ENCODE measurements around the gene RNF213.

Gene RNF213

DNA sequence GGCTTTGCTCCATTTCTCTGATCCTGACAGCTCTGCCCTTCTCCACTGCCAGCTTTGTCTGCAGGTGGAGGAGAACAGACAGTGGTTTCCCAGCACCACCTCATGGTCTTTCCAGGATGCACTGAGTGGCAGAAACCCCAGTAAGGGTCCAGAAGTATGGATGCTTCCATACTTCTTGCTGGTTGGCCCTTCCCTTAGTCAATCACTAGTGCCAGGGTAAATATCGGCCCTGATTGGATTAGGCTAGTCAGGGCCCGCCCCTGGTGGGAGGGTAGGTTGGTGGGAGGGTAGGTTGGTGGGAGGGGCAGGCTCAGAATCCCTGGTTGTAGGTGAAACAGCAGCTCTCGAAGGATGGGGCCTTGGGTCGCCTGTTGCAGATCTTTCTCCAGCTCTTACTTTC lies 10.2 kb downstream of the RNF213 start:
- no peak for TF ChIP-seq POLR2AphosphoS5 (IDR thresholded peaks at IDR 0.05; ENCODE audit: low read depth)
- TF ChIP-seq GABPA (IDR thresholded peaks at IDR 0.05; ENCODE audit: low read depth) = no peak
- no peak for TF ChIP-seq SPI1 (IDR thresholded peaks at IDR 0.05; ENCODE audit: borderline replicate concordance, low read depth)
- TF ChIP-seq, protein P1, sequence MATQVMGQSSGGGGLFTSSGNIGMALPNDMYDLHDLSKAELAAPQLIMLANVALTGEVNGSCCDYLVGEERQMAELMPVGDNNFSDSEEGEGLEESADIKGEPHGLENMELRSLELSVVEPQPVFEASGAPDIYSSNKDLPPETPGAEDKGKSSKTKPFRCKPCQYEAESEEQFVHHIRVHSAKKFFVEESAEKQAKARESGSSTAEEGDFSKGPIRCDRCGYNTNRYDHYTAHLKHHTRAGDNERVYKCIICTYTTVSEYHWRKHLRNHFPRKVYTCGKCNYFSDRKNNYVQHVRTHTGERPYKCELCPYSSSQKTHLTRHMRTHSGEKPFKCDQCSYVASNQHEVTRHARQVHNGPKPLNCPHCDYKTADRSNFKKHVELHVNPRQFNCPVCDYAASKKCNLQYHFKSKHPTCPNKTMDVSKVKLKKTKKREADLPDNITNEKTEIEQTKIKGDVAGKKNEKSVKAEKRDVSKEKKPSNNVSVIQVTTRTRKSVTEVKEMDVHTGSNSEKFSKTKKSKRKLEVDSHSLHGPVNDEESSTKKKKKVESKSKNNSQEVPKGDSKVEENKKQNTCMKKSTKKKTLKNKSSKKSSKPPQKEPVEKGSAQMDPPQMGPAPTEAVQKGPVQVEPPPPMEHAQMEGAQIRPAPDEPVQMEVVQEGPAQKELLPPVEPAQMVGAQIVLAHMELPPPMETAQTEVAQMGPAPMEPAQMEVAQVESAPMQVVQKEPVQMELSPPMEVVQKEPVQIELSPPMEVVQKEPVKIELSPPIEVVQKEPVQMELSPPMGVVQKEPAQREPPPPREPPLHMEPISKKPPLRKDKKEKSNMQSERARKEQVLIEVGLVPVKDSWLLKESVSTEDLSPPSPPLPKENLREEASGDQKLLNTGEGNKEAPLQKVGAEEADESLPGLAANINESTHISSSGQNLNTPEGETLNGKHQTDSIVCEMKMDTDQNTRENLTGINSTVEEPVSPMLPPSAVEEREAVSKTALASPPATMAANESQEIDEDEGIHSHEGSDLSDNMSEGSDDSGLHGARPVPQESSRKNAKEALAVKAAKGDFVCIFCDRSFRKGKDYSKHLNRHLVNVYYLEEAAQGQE (IDR thresholded peaks at IDR 0.05; ENCODE audit: insufficient replicate concordance, low read depth) = no peak
- TF ChIP-seq, protein P2, sequence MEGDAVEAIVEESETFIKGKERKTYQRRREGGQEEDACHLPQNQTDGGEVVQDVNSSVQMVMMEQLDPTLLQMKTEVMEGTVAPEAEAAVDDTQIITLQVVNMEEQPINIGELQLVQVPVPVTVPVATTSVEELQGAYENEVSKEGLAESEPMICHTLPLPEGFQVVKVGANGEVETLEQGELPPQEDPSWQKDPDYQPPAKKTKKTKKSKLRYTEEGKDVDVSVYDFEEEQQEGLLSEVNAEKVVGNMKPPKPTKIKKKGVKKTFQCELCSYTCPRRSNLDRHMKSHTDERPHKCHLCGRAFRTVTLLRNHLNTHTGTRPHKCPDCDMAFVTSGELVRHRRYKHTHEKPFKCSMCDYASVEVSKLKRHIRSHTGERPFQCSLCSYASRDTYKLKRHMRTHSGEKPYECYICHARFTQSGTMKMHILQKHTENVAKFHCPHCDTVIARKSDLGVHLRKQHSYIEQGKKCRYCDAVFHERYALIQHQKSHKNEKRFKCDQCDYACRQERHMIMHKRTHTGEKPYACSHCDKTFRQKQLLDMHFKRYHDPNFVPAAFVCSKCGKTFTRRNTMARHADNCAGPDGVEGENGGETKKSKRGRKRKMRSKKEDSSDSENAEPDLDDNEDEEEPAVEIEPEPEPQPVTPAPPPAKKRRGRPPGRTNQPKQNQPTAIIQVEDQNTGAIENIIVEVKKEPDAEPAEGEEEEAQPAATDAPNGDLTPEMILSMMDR (IDR thresholded peaks at IDR 0.05; ENCODE audit: insufficient read depth, low read length) = no peak
- H3K4me3 ChIP-seq (replicated peaks; ENCODE audit: insufficient read depth, low read length) = no peak overlapping the region
- DNase-seq (ENCODE audit: low read depth in 1 of 2, low spot score in 1 of 2) = no peak
- no peak overlapping the region for H3K27ac ChIP-seq (replicated peaks)
- H3K27me3 ChIP-seq (ENCODE audit: insufficient read depth, poor library complexity, severe bottlenecking) = no peaks in the 10 kb centered on the region

DNA sequence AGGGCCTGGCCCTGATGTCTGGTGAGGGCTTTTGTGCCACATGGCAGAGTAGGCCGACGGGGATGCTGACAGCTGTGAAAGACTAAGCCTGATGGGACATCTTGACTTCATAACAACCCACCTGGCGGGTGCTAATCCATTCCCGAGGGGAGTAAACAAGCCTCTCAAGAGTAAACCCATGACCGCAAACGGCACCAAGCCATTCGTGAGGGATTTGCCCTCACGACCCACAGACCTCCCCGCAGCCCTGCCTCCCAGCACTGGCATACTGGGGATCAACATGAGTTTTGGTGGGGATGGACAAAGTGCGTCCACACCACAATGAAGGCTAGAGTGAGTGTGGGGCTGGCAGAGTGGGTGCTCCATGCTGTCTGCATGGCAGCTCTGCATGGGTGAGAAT lies 11.7 kb downstream of the RNF213 start:
- Histone ChIP-seq H3K27me3 (ENCODE audit: insufficient read depth, poor library complexity, severe bottlenecking) (no peaks in the 10 kb centered on the region), H3K4me3 (replicated peaks; ENCODE audit: insufficient read depth, low read length) (no peak overlapping the region), H3K27ac (replicated peaks) (no peak overlapping the region)
- TF ChIP-seq GABPA (IDR thresholded peaks at IDR 0.05; ENCODE audit: low read depth) (no peak), SPI1 (IDR thresholded peaks at IDR 0.05; ENCODE audit: borderline replicate concordance, low read depth) (no peak), POLR2AphosphoS5 (IDR thresholded peaks at IDR 0.05; ENCODE audit: low read depth) (no peak)
- TF ChIP-seq, protein P2 (IDR thresholded peaks at IDR 0.05; ENCODE audit: insufficient read depth, low read length) = no peak
- TF ChIP-seq, protein P1 (IDR thresholded peaks at IDR 0.05; ENCODE audit: insufficient replicate concordance, low read depth) = no peak
- no peak for DNase-seq (ENCODE audit: low read depth in 1 of 2, low spot score in 1 of 2)

DNA sequence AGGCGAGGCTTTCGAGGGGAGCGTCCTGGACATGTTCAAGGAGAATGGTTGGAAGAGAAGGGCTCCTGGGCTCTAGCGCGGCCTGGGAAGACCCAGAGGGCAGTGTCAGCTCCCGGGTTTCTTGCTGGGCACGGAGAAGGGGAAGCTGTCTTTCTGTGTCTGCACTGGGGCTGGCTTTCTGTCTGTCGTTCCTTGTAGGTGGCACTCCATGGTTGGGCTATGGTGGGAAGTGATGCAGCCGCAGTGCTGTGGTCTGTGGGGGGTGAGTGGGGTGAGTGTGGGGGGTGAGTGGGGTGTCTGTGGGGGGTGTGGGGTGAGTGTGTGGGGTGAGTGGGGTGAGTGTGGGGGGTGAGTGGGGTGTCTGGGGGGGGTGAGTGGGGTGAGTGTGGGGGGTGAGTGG lies 13.7 kb downstream of the RNF213 start:
- no peak for DNase-seq (ENCODE audit: low read depth in 1 of 2, low spot score in 1 of 2)

More for the DNA sequence above, 13.7 kb downstream of the RNF213 start:
- Histone ChIP-seq H3K27ac (replicated peaks) (no peak overlapping the region), H3K4me3 (replicated peaks; ENCODE audit: insufficient read depth, low read length) (no peak overlapping the region), H3K27me3 (ENCODE audit: insufficient read depth, poor library complexity, severe bottlenecking) (no peaks in the 10 kb centered on the region)
- TF ChIP-seq POLR2AphosphoS5 (IDR thresholded peaks at IDR 0.05; ENCODE audit: low read depth) = no peak
- TF ChIP-seq, protein P1 (IDR thresholded peaks at IDR 0.05; ENCODE audit: insufficient replicate concordance, low read depth) = no peak
- no peak for TF ChIP-seq SPI1 (IDR thresholded peaks at IDR 0.05; ENCODE audit: borderline replicate concordance, low read depth)
- no peak for TF ChIP-seq GABPA (IDR thresholded peaks at IDR 0.05; ENCODE audit: low read depth)
- TF ChIP-seq, protein P2 (IDR thresholded peaks at IDR 0.05; ENCODE audit: insufficient read depth, low read length) = no peak
